ENCODE results near the gene AMY2B. TPM values are rescaled to one million over a fixed set of nuclear protein-coding genes. Genes with fewer than 3 reads are reported as not detected.

The AMY2B gene
- total and polyA plus RNA-seq, 2 of the 8 experiments (the other 6 are each of a cell fraction or from before 2014, with no cell fraction given), result 2.0 to 2.1 TPM

GRCh38 chr1:103616362-103616761 lies 45.0 kb downstream of the AMY2B start:
- Histone ChIP-seq H3K36me3 (ENCODE audit: control insufficient read depth in 2 of 4, insufficient read depth in 4 of 4, low read length in 3 of 4) (no peaks in the 10 kb centered on the region), H3K27ac (ENCODE audit: low read depth, low read length) (no peak overlapping the region), H3K27me3 (replicated peaks in 1 of 4; ENCODE audit: control insufficient read depth in 3 of 4, extremely low read depth in 1 of 4, insufficient read depth in 3 of 4, low read length in 3 of 4) (no peaks in the 10 kb centered on the region), H3K4me2 (ENCODE audit: insufficient read depth in 1 of 2, low read depth in 2 of 2, low read length in 2 of 2) (no peak overlapping the region), H3K23me2 (ENCODE audit: low read depth, low read length) (no peaks in the 10 kb centered on the region; the same call in 1 of the 2 replicates), H2AFZ (ENCODE audit: low read length) (no peak overlapping the region), H4K8ac (ENCODE audit: extremely low read depth, insufficient read depth, low read length) (no peak overlapping the region), H2BK5ac (ENCODE audit: low read depth, low read length) (no peak overlapping the region), H3K79me1 (ENCODE audit: low read depth, low read length) (no peaks in the 10 kb centered on the region), H3K4me1 (replicated peaks in 1 of 4; ENCODE audit: control insufficient read depth in 3 of 4, insufficient read depth in 4 of 4, low read length in 3 of 4) (no peaks in the 10 kb centered on the region), H2BK15ac (ENCODE audit: low read length) (no peak overlapping the region), H2AK5ac (ENCODE audit: low read depth, low read length) (no peak overlapping the region), H3K56ac (replicated peaks; ENCODE audit: insufficient read length, low read depth, low read length) (no peak overlapping the region), H3K23ac (ENCODE audit: insufficient read length) (no peak overlapping the region), H3K4ac (replicated peaks; ENCODE audit: insufficient read length, low read depth, low read length) (no peak overlapping the region), H3K9ac (replicated peaks in 1 of 4; ENCODE audit: extremely low read depth in 1 of 4, low read depth in 3 of 4, low read length in 3 of 4) (no peak overlapping the region), H2BK20ac (ENCODE audit: low read length) (no peak overlapping the region), H3K4me3 (ENCODE audit: extremely low read depth in 1 of 4, insufficient read depth in 2 of 4, low read depth in 3 of 4, low read length in 4 of 4) (no peak overlapping the region), H4K20me1 (replicated peaks in 1 of 2; ENCODE audit: control insufficient read depth in 1 of 2, insufficient read depth in 2 of 2, low read length in 2 of 2) (no peaks in the 10 kb centered on the region), H3K14ac (ENCODE audit: insufficient read length) (no peak overlapping the region), H3K18ac (ENCODE audit: extremely low read depth, low read length) (no peak overlapping the region), H4K91ac (replicated peaks; ENCODE audit: insufficient read length, low read length) (no peak overlapping the region), H4K5ac (ENCODE audit: insufficient read length, low read depth, low read length) (no peak overlapping the region), H2BK120ac (replicated peaks; ENCODE audit: low read depth, low read length) (no peak overlapping the region), H2BK12ac (ENCODE audit: low read depth, low read length) (no peak overlapping the region), H3K79me2 (ENCODE audit: control insufficient read depth in 1 of 2, insufficient read depth in 2 of 2, low read length in 2 of 2) (no peaks in the 10 kb centered on the region), H3K9me3 (ENCODE audit: insufficient read depth in 2 of 2, low read depth in 1 of 2, low read length in 1 of 2) (0 out of 4 replicates have a peak, but pooled peaks cover 0 to 2% of the 10 kb centered on the region in 2 experiments)
- FAIRE-seq (no peak), DNase-seq (ENCODE audit: low read depth in 1 of 2, low spot score in 2 of 2) (no peak)
- CTCF ChIA-PET (ENCODE audit: partially characterized antibody), result no interaction called here
- 82% methylated on average over 2 of the region's 2 CpGs; no CpG with 5 or more reads in 1 of the 2 experiments for WGBS, 2 experiments (ENCODE audit: extremely low coverage in 1 of 2, insufficient coverage in 1 of 2, insufficient read length in 1 of 2, insufficient replicate concordance in 2 of 2, low coverage in 1 of 2, low lambda C conversion rate in 2 of 2, missing lambda C conversion rate in 1 of 2)
- POLR2A ChIA-PET (ENCODE audit: partially characterized antibody), result no interaction called here
- no peak for TF ChIP-seq RAD21 (IDR thresholded peaks at IDR 0.05 in 1 of 2, conservative IDR thresholded peaks at IDR 0.05 in 1 of 2; ENCODE audit: low read depth in 2 of 2, low read length in 2 of 2)
- TF ChIP-seq ASH2L (IDR thresholded peaks at IDR 0.05; ENCODE audit: low read length), result no peak
- TF ChIP-seq YY1 (IDR thresholded peaks at IDR 0.05; ENCODE audit: low read depth, low read length), result no peak
- TF ChIP-seq NRF1 (IDR thresholded peaks at IDR 0.05; ENCODE audit: low read depth, low read length), result no peak
- TF ChIP-seq SIRT6 (IDR thresholded peaks at IDR 0.05; ENCODE audit: low read length), result no peak
